Measurements from ENCODE around the gene IFI27L2. TPM values are rescaled to one million over a fixed set of nuclear protein-coding genes. Genes with fewer than 3 reads are reported as not detected.

Gene IFI27L2
- total RNA-seq, 1 donor from 2014 or later = 63.9 TPM

- no peaks in the 10 kb centered on the region for H3K9me3 Mint-ChIP-seq (ENCODE audit: unreplicated experiment)
- TF ChIP-seq CTCF (IDR thresholded peaks at IDR 0.05; ENCODE audit: insufficient read depth, low read depth, low read length) (no peak), EZH2 (IDR thresholded peaks at IDR 0.05; ENCODE audit: insufficient read depth, low read length) (no peak)
- peak overlapping the region; percentile 91 for H3K4me3 Mint-ChIP-seq (ENCODE audit: unreplicated experiment)
- no peak overlapping the region for H3K9ac ChIP-seq (ENCODE audit: low read length)
- H3K27me3 ChIP-seq (ENCODE audit: insufficient read depth, low read length) = peaks cover 4% of the 10 kb centered on the region
- H2AFZ ChIP-seq (ENCODE audit: low read depth, low read length) = no peak overlapping the region
- peaks cover 7% of the 10 kb centered on the region for H3K27me3 Mint-ChIP-seq (ENCODE audit: low read depth, unreplicated experiment)
- FAIRE-seq (no peak), DNase-seq (ENCODE audit: low read depth) (no peak)
- H3K4me3 ChIP-seq (ENCODE audit: insufficient read depth, low read depth, low read length) = no peak overlapping the region
- no peak overlapping the region for H3K27ac ChIP-seq (ENCODE audit: low read depth, low read length)
- no peaks in the 10 kb centered on the region for H3K36me3 ChIP-seq (ENCODE audit: insufficient read depth, low read length)
- H3K4me1 Mint-ChIP-seq (ENCODE audit: low read depth, unreplicated experiment) = peaks cover 30% of the 10 kb centered on the region
- H3K27ac Mint-ChIP-seq (ENCODE audit: unreplicated experiment) = peak overlapping the region; percentile 72
- H3K79me2 ChIP-seq (ENCODE audit: insufficient read depth, low read length) = no peaks in the 10 kb centered on the region
- H3K4me1 ChIP-seq (ENCODE audit: insufficient read depth, low read length) = peaks cover 6% of the 10 kb centered on the region
- H4K20me1 ChIP-seq (ENCODE audit: insufficient read depth, low read length) = no peaks in the 10 kb centered on the region
- no peak overlapping the region for H3K4me2 ChIP-seq (ENCODE audit: low read length)
- no peaks in the 10 kb centered on the region for H3K9me3 ChIP-seq (ENCODE audit: insufficient read depth, low read depth, low read length)
- H3K36me3 Mint-ChIP-seq (ENCODE audit: low read depth, unreplicated experiment) = peaks cover 20% of the 10 kb centered on the region
Measured at GRCh38 chr14:94113073-94113472, 16.3 kb downstream of the IFI27L2 start.

GRCh38 chr14:94112513-94113063, 16.8 kb downstream of the IFI27L2 start:
- FAIRE-seq (no peak), DNase-seq (ENCODE audit: low read depth) (no peak)
- Histone ChIP-seq H2AFZ (ENCODE audit: low read depth, low read length) (no peak overlapping the region), H3K9me3 (ENCODE audit: insufficient read depth, low read depth, low read length) (no peaks in the 10 kb centered on the region), H3K4me1 (ENCODE audit: insufficient read depth, low read length) (peaks cover 6% of the 10 kb centered on the region), H3K4me2 (ENCODE audit: low read length) (no peak overlapping the region), H3K79me2 (ENCODE audit: insufficient read depth, low read length) (no peaks in the 10 kb centered on the region), H3K4me3 (ENCODE audit: insufficient read depth, low read depth, low read length) (no peak overlapping the region), H3K27me3 (ENCODE audit: insufficient read depth, low read length) (peaks cover 4% of the 10 kb centered on the region), H3K9ac (ENCODE audit: low read length) (no peak overlapping the region), H3K36me3 (ENCODE audit: insufficient read depth, low read length) (no peaks in the 10 kb centered on the region), H3K27ac (ENCODE audit: low read depth, low read length) (no peak overlapping the region), H4K20me1 (ENCODE audit: insufficient read depth, low read length) (no peaks in the 10 kb centered on the region)
- H3K4me1 Mint-ChIP-seq (ENCODE audit: low read depth, unreplicated experiment) = peaks cover 30% of the 10 kb centered on the region
- H3K9me3 Mint-ChIP-seq (ENCODE audit: unreplicated experiment) = no peaks in the 10 kb centered on the region
- peak overlapping the region; percentile 72 for H3K27ac Mint-ChIP-seq (ENCODE audit: unreplicated experiment)
- no peak for TF ChIP-seq EZH2 (IDR thresholded peaks at IDR 0.05; ENCODE audit: insufficient read depth, low read length)
- TF ChIP-seq CTCF (IDR thresholded peaks at IDR 0.05; ENCODE audit: insufficient read depth, low read depth, low read length) = no peak
- peaks cover 22% of the 10 kb centered on the region for H3K36me3 Mint-ChIP-seq (ENCODE audit: low read depth, unreplicated experiment)
- H3K4me3 Mint-ChIP-seq (ENCODE audit: unreplicated experiment) = peak overlapping the region; percentile 91
- peaks cover 4% of the 10 kb centered on the region for H3K27me3 Mint-ChIP-seq (ENCODE audit: low read depth, unreplicated experiment)

GRCh38 chr14:94111276-94112095, 17.9 kb downstream of the IFI27L2 start:
- FAIRE-seq = no peak
- no peak for DNase-seq (ENCODE audit: low read depth)

More at GRCh38 chr14:94111276-94112095, 17.9 kb downstream of the IFI27L2 start:
- Histone ChIP-seq H2AFZ (ENCODE audit: low read depth, low read length) (no peak overlapping the region), H3K36me3 (ENCODE audit: insufficient read depth, low read length) (no peaks in the 10 kb centered on the region), H4K20me1 (ENCODE audit: insufficient read depth, low read length) (no peaks in the 10 kb centered on the region), H3K4me2 (ENCODE audit: low read length) (no peak overlapping the region), H3K4me1 (ENCODE audit: insufficient read depth, low read length) (peaks cover 6% of the 10 kb centered on the region), H3K27me3 (ENCODE audit: insufficient read depth, low read length) (peaks cover 4% of the 10 kb centered on the region), H3K27ac (ENCODE audit: low read depth, low read length) (no peak overlapping the region), H3K9me3 (ENCODE audit: insufficient read depth, low read depth, low read length) (no peaks in the 10 kb centered on the region), H3K79me2 (ENCODE audit: insufficient read depth, low read length) (no peaks in the 10 kb centered on the region), H3K4me3 (ENCODE audit: insufficient read depth, low read depth, low read length) (no peak overlapping the region), H3K9ac (ENCODE audit: low read length) (no peak overlapping the region)
- Mint-ChIP-seq H3K36me3 (ENCODE audit: low read depth, unreplicated experiment) (peaks cover 22% of the 10 kb centered on the region), H3K9me3 (ENCODE audit: unreplicated experiment) (no peaks in the 10 kb centered on the region), H3K27me3 (ENCODE audit: low read depth, unreplicated experiment) (peaks cover 4% of the 10 kb centered on the region), H3K4me1 (ENCODE audit: low read depth, unreplicated experiment) (peaks cover 30% of the 10 kb centered on the region), H3K4me3 (ENCODE audit: unreplicated experiment) (peak overlapping the region; percentile 91), H3K27ac (ENCODE audit: unreplicated experiment) (peak overlapping the region; percentile 97)
- no peak for TF ChIP-seq EZH2 (IDR thresholded peaks at IDR 0.05; ENCODE audit: insufficient read depth, low read length)
